Astrocyte of the spinal cord (primary cell): ENCODE measurements around the gene ZNF646.

ENCODE experiments used
- DNase-seq: peaks from one replicate; pipeline ENCODE4 v3.0.0; 2011; ENCODE audit warnings: low read depth, low spot score
- H3K4me3 ChIP-seq: 2 replicates; pipeline ENCODE4 v1.5.1; 2011; ENCODE audit warnings: low read depth, mild to moderate bottlenecking, low read length, moderate library complexity
- CTCF ChIP-seq: IDR thresholded peaks from 2 replicates; pipeline ENCODE4 v1.5.1; 2012; ENCODE audit warnings: low read depth, mild to moderate bottlenecking, low read length, inconsistent platforms
- in situ Hi-C: cut with HindIII; loops from 2 replicates; pipeline ENCODE4 v1.10.0; 2017; ENCODE audit warnings: low sequenced_read_pairs

ZNF646 gene

GRCh38 chr16:31052114-31052513 is 22.1 kb upstream of the ZNF646 start:
- no peak overlapping the region for H3K4me3 ChIP-seq
- in situ Hi-C loops, result no loop called here
- peak; percentile 91 for DNase-seq
- TF ChIP-seq CTCF, result no peak

- no peak for TF ChIP-seq CTCF
- DNase-seq, result no peak
- in situ Hi-C loops, result no loop called here
- H3K4me3 ChIP-seq, result no peak overlapping the region
Measured at GRCh38 chr16:31055613-31056012, 18.6 kb upstream of the ZNF646 start.

- no peak for DNase-seq
- in situ Hi-C loops, result no loop called here
- no peak overlapping the region for H3K4me3 ChIP-seq
- TF ChIP-seq CTCF, result no peak
Measured at GRCh38 chr16:31061126-31061812, 13.0 kb upstream of the ZNF646 start.

- in situ Hi-C loops, result no loop called here
- no peak overlapping the region for H3K4me3 ChIP-seq
- no peak for TF ChIP-seq CTCF
- no peak for DNase-seq
Measured at GRCh38 chr16:31061813-31062440, 12.3 kb upstream of the ZNF646 start.

- in situ Hi-C loops, result no loop called here
- TF ChIP-seq CTCF, result no peak
- H3K4me3 ChIP-seq, result no peak overlapping the region
- no peak for DNase-seq
Measured at GRCh38 chr16:31063495-31063842, 10.8 kb upstream of the ZNF646 start.

- in situ Hi-C loops, result no loop called here
- TF ChIP-seq CTCF, result no peak
- no peak overlapping the region for H3K4me3 ChIP-seq
- DNase-seq, result no peak
Measured at GRCh38 chr16:31063843-31064611, 10.2 kb upstream of the ZNF646 start.
